H9 (cell line): Measurements from ENCODE around the gene TSSK6. TPM values are rescaled to one million over a fixed set of nuclear protein-coding genes. Genes with fewer than 3 reads are reported as not detected.

Experiments
- DNase-seq: peaks from one replicate; pipeline ENCODE4 v3.0.0-alpha.2; 2017
- H2AFZ ChIP-seq: one replicate; pipeline ENCODE4 v1.6.1; 2013; ENCODE audit warnings: mild to moderate bottlenecking, low read length, control low read depth, moderate library complexity
- H2AK5ac ChIP-seq: 2 replicates; pipeline ENCODE4 v1.6.1; 2013; ENCODE audit warnings: low read length, control low read depth, mixed read lengths; ENCODE audit not compliant: insufficient read length
- H2BK120ac ChIP-seq: one replicate; pipeline ENCODE4 v1.6.1; 2013; ENCODE audit warnings: low read depth, mild to moderate bottlenecking, low read length, control low read depth, inconsistent platforms; ENCODE audit not compliant: poor library complexity, severe bottlenecking
- H2BK12ac ChIP-seq: 2 replicates; pipeline ENCODE4 v1.6.1; 2013; ENCODE audit warnings: low read length, control low read depth, mixed read lengths, low read depth; ENCODE audit not compliant: insufficient read length
- H2BK15ac ChIP-seq: 2 replicates; pipeline ENCODE4 v1.6.1; 2013; ENCODE audit warnings: low read depth, low read length, control low read depth
- H2BK20ac ChIP-seq: one replicate; pipeline ENCODE4 v1.6.1; 2013; ENCODE audit warnings: low read depth, mild to moderate bottlenecking, low read length, control low read depth, inconsistent platforms; ENCODE audit not compliant: poor library complexity, severe bottlenecking
- H2BK5ac ChIP-seq: 2 replicates; pipeline ENCODE4 v1.6.1; 2013; ENCODE audit warnings: low read length, control low read depth, mixed read lengths; ENCODE audit not compliant: insufficient read length
- H3K14ac ChIP-seq: 2 replicates; pipeline ENCODE4 v1.6.1; 2013; ENCODE audit warnings: low read length, control low read depth; ENCODE audit not compliant: insufficient read depth
- H3K18ac ChIP-seq: 2 replicates; pipeline ENCODE4 v1.6.1; 2013; ENCODE audit warnings: low read depth, mild to moderate bottlenecking, mixed read lengths, low read length, control low read depth; ENCODE audit not compliant: insufficient read length
- H3K23ac ChIP-seq: 2 replicates; pipeline ENCODE4 v1.6.1; 2013; ENCODE audit warnings: low read length, control low read depth, mixed read lengths, low read depth; ENCODE audit not compliant: insufficient read length
- H3K23me2 ChIP-seq: 2 replicates; pipeline ENCODE4 v1.6.1; 2013; ENCODE audit warnings: low read depth, mild to moderate bottlenecking, mixed read lengths, low read length, control low read depth; ENCODE audit not compliant: insufficient read length, poor library complexity, severe bottlenecking
- H3K27ac ChIP-seq: 2 replicates; pipeline ENCODE4 v1.5.1; 2013; ENCODE audit warnings: low read length, control low read depth, mixed read lengths, low read depth; ENCODE audit not compliant: insufficient read length
- H3K27me3 ChIP-seq: 2 replicates; pipeline ENCODE4 v1.6.1; 2013; ENCODE audit warnings: low read length, control low read depth, inconsistent platforms; ENCODE audit not compliant: insufficient read depth
- H3K4ac ChIP-seq: 2 replicates; pipeline ENCODE4 v1.6.1; 2013; ENCODE audit warnings: low read depth, mild to moderate bottlenecking, control low read depth, inconsistent platforms, low read length, moderate library complexity
- H3K4me1 ChIP-seq: 2 replicates; pipeline ENCODE4 v1.6.1; 2013; ENCODE audit warnings: low read length, control low read depth, inconsistent platforms; ENCODE audit not compliant: insufficient read depth
- H3K4me2 ChIP-seq: 2 replicates; pipeline ENCODE4 v1.6.1; 2013; ENCODE audit warnings: low read length, control low read depth, mixed read lengths; ENCODE audit not compliant: insufficient read length, insufficient read depth
- H3K56ac ChIP-seq: 2 replicates; pipeline ENCODE4 v1.6.1; 2013; ENCODE audit warnings: low read depth, mild to moderate bottlenecking, mixed read lengths, low read length, control low read depth; ENCODE audit not compliant: insufficient read length
- H3K79me1 ChIP-seq: 2 replicates; pipeline ENCODE4 v1.6.1; 2013; ENCODE audit warnings: low read depth, mild to moderate bottlenecking, moderate library complexity, low read length, control low read depth, inconsistent platforms; ENCODE audit not compliant: insufficient read depth, poor library complexity, severe bottlenecking
- H3K79me2 ChIP-seq: 2 replicates; pipeline ENCODE4 v1.6.1; 2013; ENCODE audit warnings: low read length, control low read depth, inconsistent platforms; ENCODE audit not compliant: insufficient read depth
- H3K9ac ChIP-seq: 2 replicates; pipeline ENCODE4 v1.6.1; 2013; ENCODE audit warnings: low read length, control low read depth, mixed read lengths; ENCODE audit not compliant: insufficient read length; ENCODE audit errors: extremely low read depth
- H3K9me3 ChIP-seq: one replicate; pipeline ENCODE4 v1.6.1; 2013; ENCODE audit warnings: low read depth, low read length, inconsistent platforms; ENCODE audit not compliant: control insufficient read depth
- H3T11ph ChIP-seq: one replicate; pipeline ENCODE4 v1.6.1; 2013; ENCODE audit warnings: mild to moderate bottlenecking, low read length, control low read depth, inconsistent platforms
- H4K20me1 ChIP-seq: one replicate; pipeline ENCODE4 v1.6.1; 2013; ENCODE audit not compliant: control insufficient read depth, insufficient read length, insufficient read depth
- H4K5ac ChIP-seq: 2 replicates; pipeline ENCODE4 v1.6.1; 2013; ENCODE audit warnings: low read depth, mild to moderate bottlenecking, mixed read lengths, low read length, control low read depth; ENCODE audit not compliant: insufficient read length
- H4K8ac ChIP-seq: replicated peaks from 2 replicates; pipeline ENCODE4 v1.6.1; 2013; ENCODE audit warnings: low read length, control low read depth, mixed read lengths, low read depth; ENCODE audit not compliant: insufficient read length
- H4K91ac ChIP-seq: 2 replicates; pipeline ENCODE4 v1.6.1; 2013; ENCODE audit warnings: low read depth, mild to moderate bottlenecking, moderate library complexity, mixed read lengths, low read length, control low read depth; ENCODE audit not compliant: insufficient read length
- H3K27ac Mint-ChIP-seq, 3 experiments: 2 replicates in 2 of 3; 3 replicates in 1 of 3; pipeline ENCODE4 v1.8.0; 2020 to 2021; ENCODE audit warnings: mixed read lengths in 3 of 3, mild to moderate bottlenecking in 1 of 3, moderate library complexity in 1 of 3
- H3K27me3 Mint-ChIP-seq: 2 replicates; pipeline ENCODE4 v1.8.0; 2021; ENCODE audit warnings: low read depth, mild to moderate bottlenecking, moderate library complexity, mixed read lengths
- H3K36me3 Mint-ChIP-seq, 3 experiments: 2 replicates in 2 of 3; 3 replicates in 1 of 3; pipeline ENCODE4 v1.8.0; 2020 to 2021; ENCODE audit warnings: low read depth in 3 of 3, mixed read lengths in 3 of 3; ENCODE audit not compliant: insufficient read depth in 1 of 3
- H3K4me1 Mint-ChIP-seq, 2 experiments: 2 replicates each; pipeline ENCODE4 v1.8.0; 2020; ENCODE audit warnings: mixed read lengths in 2 of 2
- H3K4me3 Mint-ChIP-seq, 2 experiments: 2 replicates in 1 of 2; 3 replicates in 1 of 2; pipeline ENCODE4 v1.8.0; 2020 to 2021; ENCODE audit warnings: mild to moderate bottlenecking in 2 of 2, mixed read lengths in 2 of 2, moderate library complexity in 1 of 2
- H3K9me3 Mint-ChIP-seq, 2 experiments: 2 replicates in 1 of 2; 3 replicates in 1 of 2; pipeline ENCODE4 v1.8.0; 2020; ENCODE audit warnings: mild to moderate bottlenecking in 2 of 2, mixed read lengths in 2 of 2, moderate library complexity in 1 of 2
- CTCF ChIP-seq: fragments of 200-600 bp; sonication (generic); conservative IDR thresholded peaks from 3 replicates; pipeline ENCODE4 v1.8.0; 2021; ENCODE audit warnings: antibody characterized with exemption, mild to moderate bottlenecking
- WGBS: extraction: QIAGEN DNeasy Blood & Tissue Kit; methylation state at CpG from one replicate; pipeline ENCODE4 v1.1.7; 2013; ENCODE audit warnings: missing lambda C conversion rate, low lambda C conversion rate, mixed read lengths; ENCODE audit not compliant: insufficient read length; ENCODE audit errors: extremely low coverage; 5-methylcytosine and 5-hydroxymethylcytosine counted together
- total RNA-seq: library from RNA; stranded (reverse); gene quantifications from 2 replicates; pipeline ENCODE4 v1.2.1, GENCODE V29; 2021

Gene TSSK6
- total RNA-seq, 1 experiment from 2014 or later: 2.6 TPM

- no peak overlapping the region for H2AFZ ChIP-seq
These were observed 15.1 kb upstream of the TSSK6 start for GRCh38 chr19:19530423-19530804.

More at GRCh38 chr19:19530423-19530804, 15.1 kb upstream of the TSSK6 start:
- no peak overlapping the region for H4K5ac ChIP-seq
- no peak overlapping the region for H3K56ac ChIP-seq
- H2BK20ac ChIP-seq: no peak overlapping the region
- H3K79me1 ChIP-seq: no peaks in the 10 kb centered on the region
- no peak overlapping the region for H2BK12ac ChIP-seq
- H2BK120ac ChIP-seq: no peak overlapping the region
- Mint-ChIP-seq H3K27me3 (peaks cover 11% of the 10 kb centered on the region), H3K9me3 (no peaks in the 10 kb centered on the region), H3K4me1 (peaks cover 10 to 23% of the 10 kb centered on the region in 2 experiments), H3K27ac (peak overlapping the region in 2 of 3 experiments; percentile 45 to 81; a peak in 3 of 7 replicates), H3K36me3 (peaks cover 13 to 53% (median 40%) of the 10 kb centered on the region in 3 experiments; a peak in 6 of 7 replicates), H3K4me3 (no peak overlapping the region; a peak in 1 of 5 replicates)
- no peak overlapping the region for H3K4ac ChIP-seq
- no CpG with 5 or more reads among the region's 9 CpGs for WGBS
- TF ChIP-seq CTCF: peak; percentile 30; the same call in 2 of the 3 replicates
- no peaks in the 10 kb centered on the region for H3K27me3 ChIP-seq
- no peak overlapping the region for H3K18ac ChIP-seq
- H4K91ac ChIP-seq: no peak overlapping the region
- no peak overlapping the region for H3K23ac ChIP-seq
- H3K4me2 ChIP-seq: no peak overlapping the region
- H3K27ac ChIP-seq: no peak overlapping the region
- H2BK5ac ChIP-seq: no peak overlapping the region
- H4K8ac ChIP-seq: no peak overlapping the region
- peaks cover 3% of the 10 kb centered on the region for H4K20me1 ChIP-seq
- no peaks in the 10 kb centered on the region for H3K79me2 ChIP-seq
- H3K4me1 ChIP-seq: no peaks in the 10 kb centered on the region
- H3K23me2 ChIP-seq: no peaks in the 10 kb centered on the region
- no peak for DNase-seq
- no peaks in the 10 kb centered on the region for H3K9me3 ChIP-seq
- H3T11ph ChIP-seq: no peak overlapping the region
- H3K9ac ChIP-seq: no peak overlapping the region
- H2AK5ac ChIP-seq: no peak overlapping the region
- H3K14ac ChIP-seq: no peak overlapping the region
- H2BK15ac ChIP-seq: no peak overlapping the region
